AG04449 (cell line): ENCODE data around the gene MEGF8.

Experiments
- CTCF ChIA-PET: fragments of 350-600 bp; formaldehyde crosslinking; extraction: SDS; loops from one replicate; lab custom pipeline; 2021; ENCODE audit warnings: antibody characterized with exemption; lab: Yijun Ruan, JAX
- POLR2A ChIA-PET: fragments of 400-600, 350-600 bp; formaldehyde crosslinking; extraction: SDS; loops from one replicate; lab custom pipeline; 2020; ENCODE audit warnings: antibody characterized with exemption, inconsistent platforms; lab: Yijun Ruan, JAX
- DNase-seq: peaks from one replicate; pipeline ENCODE4 v3.0.0-alpha.2; 2010; ENCODE audit warnings: low read depth, low spot score
- H3K4me3 ChIP-seq: 2 replicates; pipeline ENCODE4 v1.5.1; 2011; ENCODE audit warnings: low read depth, mild to moderate bottlenecking, control low read depth, low read length
- CTCF ChIP-seq: IDR thresholded peaks from one replicate; pipeline ENCODE4 v1.5.1; 2011; ENCODE audit warnings: mild to moderate bottlenecking, moderate library complexity, low read length, control low read depth, inconsistent platforms; ENCODE audit not compliant: insufficient read depth; ENCODE audit errors: missing control alignments

MEGF8 gene

GRCh38 chr19:42366673-42367072, 41.2 kb downstream of the MEGF8 start:
- POLR2A ChIA-PET = interaction anchor here (0.7 kb wide), 1 partner anchor 11 kb away, joined by 3 read pairs; no protein-coding TSS in a partner anchor
- TF ChIP-seq CTCF = no peak
- DNase-seq = no peak
- H3K4me3 ChIP-seq = no peak overlapping the region
- CTCF ChIA-PET = no interaction called here

DNA sequence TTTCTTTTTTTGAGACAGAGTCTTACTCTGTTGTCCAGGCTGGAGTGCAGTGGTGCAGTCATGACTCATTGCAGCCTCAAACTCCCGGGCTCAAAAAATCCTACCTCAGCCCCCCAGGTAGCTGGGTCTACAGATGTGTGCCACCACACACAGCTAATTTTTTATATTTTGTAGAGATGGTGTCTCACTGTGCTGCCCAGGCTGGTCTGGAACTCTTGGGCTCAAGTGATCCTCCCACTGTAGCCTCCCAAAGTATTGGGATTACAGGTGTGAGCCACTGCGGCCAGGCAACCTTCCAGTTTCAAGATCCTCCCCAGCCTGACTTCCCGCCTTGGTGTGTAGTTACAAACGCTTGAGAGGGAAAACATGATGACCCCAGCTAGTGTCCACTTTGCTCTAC, 42.5 kb downstream of the MEGF8 start:
- no peak for DNase-seq
- CTCF ChIA-PET = no interaction called here
- POLR2A ChIA-PET = no interaction called here
- no peak overlapping the region for H3K4me3 ChIP-seq
- no peak for TF ChIP-seq CTCF

DNA sequence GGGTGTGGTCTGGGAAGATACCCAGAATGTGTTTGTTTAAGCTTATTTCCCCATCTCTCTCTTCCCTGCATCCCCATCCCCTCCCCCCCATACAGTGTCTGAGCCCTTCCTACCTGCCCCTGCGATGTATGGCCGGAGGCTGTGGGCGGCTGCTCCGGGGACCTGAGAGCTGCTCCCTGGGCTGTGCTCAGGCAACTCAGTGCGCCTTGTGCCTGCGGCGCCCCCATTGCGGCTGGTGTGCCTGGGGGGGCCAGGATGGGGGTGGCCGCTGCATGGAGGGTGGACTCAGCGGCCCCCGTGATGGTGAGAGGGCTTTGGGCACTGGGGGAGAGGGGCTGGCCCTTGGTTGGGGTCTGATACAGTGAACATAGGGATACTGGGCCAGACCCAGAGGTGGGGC, 42.9 kb downstream of the MEGF8 start:
- ChIA-PET CTCF (no interaction called here), POLR2A (no interaction called here)

GRCh38 chr19:42368765-42369164, 43.3 kb downstream of the MEGF8 start:
- no peak for TF ChIP-seq CTCF
- ChIA-PET CTCF (no interaction called here), POLR2A (no interaction called here)
- H3K4me3 ChIP-seq = no peak overlapping the region
- no peak for DNase-seq

More for the DNA sequence above, 42.9 kb downstream of the MEGF8 start:
- no peak overlapping the region for H3K4me3 ChIP-seq
- TF ChIP-seq CTCF = no peak
- DNase-seq = no peak

GRCh38 chr19:42369433-42370067, 44.1 kb downstream of the MEGF8 start:
- no peak for TF ChIP-seq CTCF
- H3K4me3 ChIP-seq = no peak overlapping the region
- ChIA-PET CTCF (no interaction called here), POLR2A (no interaction called here)
- DNase-seq = no peak

- H3K4me3 ChIP-seq = no peak overlapping the region
- ChIA-PET POLR2A (no interaction called here), CTCF (interaction anchor here (0.9 kb wide), 1 partner anchor 31 kb away, joined by 3 read pairs; no protein-coding TSS in a partner anchor)
- no peak for DNase-seq
- TF ChIP-seq CTCF = no peak
Observed at GRCh38 chr19:42370068-42370520, 44.7 kb downstream of the MEGF8 start.
